HG02759 (cell line): ENCODE results near the gene ATXN1.

Experiments used
- ATAC-seq: cut with Tn5 transposase; IDR thresholded peaks from one replicate; pipeline ENCODE4 v1.9.1; 2021; ENCODE audit warnings: mild to moderate bottlenecking, moderate library complexity; ENCODE audit not compliant: unreplicated experiment

Gene ATXN1

DNA sequence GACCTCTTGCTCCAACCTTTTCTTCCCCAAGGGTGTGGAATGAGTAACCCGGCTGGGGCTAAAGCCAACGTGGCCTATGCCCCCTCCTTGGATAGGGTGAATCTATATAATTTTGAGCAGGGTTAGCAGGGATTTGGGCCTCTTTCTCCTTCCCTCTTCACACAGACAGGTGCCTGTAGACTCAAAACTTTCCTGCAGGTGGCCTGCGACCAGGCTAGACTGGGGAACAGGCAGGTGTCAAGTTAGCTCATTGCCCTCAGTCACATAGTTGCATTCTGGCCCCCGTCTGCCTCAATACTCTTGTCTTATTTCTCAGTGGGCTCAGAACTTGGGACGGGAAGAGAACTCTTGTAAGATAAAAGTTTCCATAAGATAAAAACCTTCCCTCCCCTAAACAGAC lies 243.0 kb downstream of the ATXN1 start:
- no peak for ATAC-seq

GRCh38 chr6:16514249-16514648 lies 247.0 kb downstream of the ATXN1 start:
- no peak for ATAC-seq

DNA sequence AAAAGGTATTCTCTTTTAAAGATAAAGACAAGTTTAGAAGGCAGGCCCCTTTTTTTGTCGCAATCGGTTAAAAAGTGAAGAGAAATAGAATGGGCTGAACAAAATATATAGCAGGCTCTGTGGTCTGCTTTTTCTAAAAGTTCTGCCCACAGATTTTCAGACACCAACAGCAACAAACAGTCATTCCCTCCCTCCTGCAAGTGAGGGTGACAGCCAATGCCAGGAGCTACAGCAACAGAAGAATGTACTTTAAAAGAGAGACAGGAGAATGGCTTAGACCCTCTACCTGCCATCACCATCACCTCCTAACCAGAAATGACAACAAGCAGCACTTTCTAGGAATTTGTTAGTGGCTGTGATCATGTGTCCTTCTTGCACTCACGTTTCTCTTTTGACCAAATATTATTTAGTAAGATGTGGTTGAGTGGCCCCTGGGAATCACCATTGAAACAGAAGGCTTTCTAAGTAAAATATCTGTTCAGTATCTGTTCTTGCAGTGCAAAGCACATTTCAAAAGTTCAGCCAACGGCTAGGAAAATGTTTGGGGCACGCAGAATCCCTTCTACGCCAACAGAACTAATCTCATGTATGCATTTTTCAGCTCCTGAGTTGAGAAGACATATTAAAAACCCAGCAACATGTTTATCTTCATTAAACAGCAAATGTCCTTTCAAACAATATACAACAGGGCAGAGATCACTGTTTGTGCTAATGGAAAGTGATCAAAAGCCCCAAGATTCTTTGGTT lies 248.5 kb downstream of the ATXN1 start:
- peak; percentile 26 for ATAC-seq

DNA sequence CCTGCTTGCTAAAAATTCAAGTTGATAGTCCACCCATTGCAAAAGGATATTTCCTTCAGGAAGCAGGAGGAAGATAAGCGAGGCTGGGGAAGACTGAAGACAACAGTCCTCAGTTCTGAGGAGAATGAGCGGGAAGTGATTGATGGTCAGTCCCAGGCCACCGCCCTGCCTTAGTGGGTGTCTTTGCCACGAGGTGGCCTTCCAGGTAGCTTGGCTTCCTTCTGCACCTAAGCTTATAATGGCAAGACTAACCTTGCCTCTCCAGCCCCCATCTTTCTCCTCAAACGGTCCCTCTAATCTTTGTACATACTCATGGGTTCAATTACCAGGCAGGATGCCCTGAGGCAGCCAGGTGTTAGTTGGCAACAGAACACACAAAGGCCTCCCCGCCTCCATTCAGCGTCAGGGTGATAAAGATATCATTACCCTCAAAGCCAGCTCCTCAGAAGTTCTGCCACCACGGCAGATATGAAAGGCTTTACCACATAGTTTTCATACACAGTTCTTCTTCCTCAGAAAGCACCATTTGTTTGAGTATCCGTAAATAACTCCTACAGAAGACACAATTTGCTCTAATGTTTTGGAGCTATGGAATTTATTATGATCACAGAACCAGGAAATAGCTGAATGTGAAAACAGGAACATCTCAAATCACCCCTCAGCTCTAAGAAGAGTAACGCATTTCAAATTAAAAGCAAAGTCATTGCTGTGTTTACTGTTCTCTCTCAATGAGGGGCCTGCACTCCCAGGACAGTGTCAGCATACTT lies 249.4 kb downstream of the ATXN1 start:
- peak; percentile 57 for ATAC-seq

- no peak for ATAC-seq
Measured at GRCh38 chr6:16511040-16511660, 250.1 kb downstream of the ATXN1 start.

DNA sequence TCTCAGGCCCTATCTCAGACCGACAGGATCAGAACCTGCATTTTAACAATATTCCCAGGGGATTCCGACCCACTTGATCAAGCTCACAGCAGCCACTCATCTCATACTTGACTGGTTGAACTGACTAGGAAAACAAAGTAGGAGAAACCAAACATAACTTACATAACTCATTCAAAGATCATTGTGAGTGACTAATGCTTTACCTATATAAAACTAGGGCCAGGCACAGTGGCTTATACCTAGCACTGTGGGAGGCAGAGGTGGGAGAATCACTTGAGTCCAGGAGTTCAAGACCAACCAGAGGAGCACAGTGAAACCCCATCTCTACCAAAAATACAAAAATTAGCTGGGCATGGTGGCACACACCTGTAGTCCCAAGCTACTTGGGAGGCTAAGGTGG lies 251.0 kb downstream of the ATXN1 start:
- ATAC-seq, result no peak

- ATAC-seq, result no peak
Measured at GRCh38 chr6:16508959-16509358, 252.3 kb downstream of the ATXN1 start.

DNA sequence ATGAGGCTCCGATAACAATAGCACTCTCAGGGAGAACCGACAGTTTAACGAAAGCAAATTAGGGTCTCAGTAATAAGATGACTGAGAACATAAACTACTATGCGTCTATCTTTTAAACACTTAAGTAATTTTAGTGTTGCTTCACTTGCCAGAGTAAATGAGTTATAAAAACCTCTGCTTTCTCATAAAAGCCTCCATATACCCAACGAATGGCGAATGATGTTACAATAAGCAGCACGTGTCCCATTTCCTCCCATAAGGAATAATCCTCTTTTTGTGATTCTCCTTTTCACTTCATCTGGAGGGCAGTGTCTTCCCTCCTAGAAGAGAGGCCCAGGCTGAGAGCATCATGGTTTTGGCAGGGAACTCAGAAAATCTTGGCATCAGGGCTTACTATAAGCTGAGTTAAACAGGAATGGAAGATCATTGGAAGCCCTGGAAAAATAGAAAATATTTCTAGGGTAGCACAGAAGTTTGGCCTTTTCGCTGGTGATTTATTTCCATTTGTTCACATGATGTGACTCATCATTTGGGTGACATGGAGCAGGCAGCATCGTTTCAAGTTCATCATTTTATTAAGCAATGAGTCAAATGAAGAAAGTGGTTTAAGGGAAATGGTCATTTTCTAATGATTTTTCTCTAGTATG lies 255.4 kb downstream of the ATXN1 start:
- ATAC-seq, result no peak

DNA sequence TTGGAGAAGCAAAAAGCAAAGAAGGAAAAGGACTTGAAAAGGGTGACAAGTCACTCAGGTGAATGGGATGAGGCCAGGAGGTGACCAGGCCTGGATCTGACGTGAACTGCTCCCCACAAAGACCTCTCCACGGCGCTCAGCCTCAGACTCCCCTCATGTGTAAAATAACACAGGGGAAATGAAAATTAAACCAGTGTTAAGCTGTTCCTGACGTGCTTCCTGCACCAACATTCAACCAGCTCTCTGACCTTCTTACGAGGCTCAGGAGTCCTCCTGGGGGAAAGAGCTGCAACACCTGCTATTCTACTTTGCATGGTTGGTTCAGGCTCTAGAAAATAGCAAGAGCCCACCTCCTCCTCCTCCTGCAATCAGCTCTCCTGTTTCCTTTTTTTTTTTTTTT lies 256.7 kb downstream of the ATXN1 start:
- ATAC-seq, result no peak

DNA sequence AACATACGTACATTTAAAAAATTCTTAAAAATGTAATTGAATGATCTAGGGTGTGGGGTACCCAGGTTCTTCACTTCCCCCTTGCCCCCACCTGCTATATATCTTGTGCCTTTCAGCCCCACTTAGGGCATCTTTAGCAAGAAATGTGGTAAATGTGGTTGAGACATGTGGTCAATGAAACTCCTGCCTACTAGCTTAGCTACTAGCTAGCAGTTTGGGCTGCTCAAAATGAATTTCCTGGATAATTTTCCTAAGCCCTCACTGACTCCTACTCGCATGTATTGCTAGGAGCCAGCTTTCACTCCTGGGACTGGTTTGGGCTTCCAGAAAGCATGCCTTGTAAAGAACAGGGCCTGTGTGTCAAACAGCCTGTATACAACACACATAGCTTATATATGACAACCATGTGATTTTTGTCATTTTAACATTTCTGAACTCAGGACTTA lies 257.3 kb downstream of the ATXN1 start:
- ATAC-seq, result peak; percentile 86

- no peak for ATAC-seq
Measured at GRCh38 chr6:16503241-16503775, 258.0 kb downstream of the ATXN1 start.

- no peak for ATAC-seq
Measured at GRCh38 chr6:16498957-16499356, 262.3 kb downstream of the ATXN1 start.

- ATAC-seq, result no peak
Measured at GRCh38 chr6:16498237-16498636, 263.0 kb downstream of the ATXN1 start.

DNA sequence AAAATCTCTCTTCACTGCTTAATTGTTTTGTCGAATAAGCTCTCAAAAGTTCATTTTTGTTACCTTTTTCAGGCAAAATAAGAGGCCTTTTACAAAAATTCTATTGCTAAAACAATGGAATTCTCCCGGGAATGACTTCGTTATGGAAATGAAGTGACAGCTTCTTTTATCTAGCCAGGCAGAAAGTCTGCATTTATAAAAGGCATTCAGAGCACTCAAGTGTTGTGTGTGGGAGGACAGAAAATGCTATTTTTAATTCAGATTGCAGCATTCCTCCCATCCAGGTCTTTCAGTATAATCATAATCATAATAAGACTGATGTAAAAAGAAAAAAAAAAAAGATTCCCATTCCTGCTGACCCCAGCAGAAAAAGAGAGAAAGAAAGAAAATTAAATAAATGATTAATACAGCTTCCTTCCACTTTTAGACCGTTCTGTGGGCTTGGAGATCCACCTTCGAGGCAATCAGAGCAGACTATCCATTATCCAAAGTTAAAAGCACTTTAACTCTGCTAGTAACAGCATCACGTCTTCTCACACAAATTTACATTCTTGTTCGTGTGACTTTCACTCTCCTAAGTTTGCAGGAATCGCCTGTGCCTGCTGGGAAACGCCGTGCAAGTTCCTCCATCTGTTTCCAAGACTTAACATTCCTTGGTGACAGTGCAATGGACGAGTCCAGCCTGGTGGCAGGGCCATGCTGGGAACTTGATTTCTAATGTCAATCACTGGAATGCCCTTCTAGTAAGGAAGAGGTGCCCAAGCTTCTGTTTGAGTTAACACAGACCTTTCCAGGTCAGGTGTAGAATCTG lies 264.1 kb downstream of the ATXN1 start:
- ATAC-seq, result no peak

- no peak for ATAC-seq
Measured at GRCh38 chr6:16496210-16496609, 265.1 kb downstream of the ATXN1 start.

DNA sequence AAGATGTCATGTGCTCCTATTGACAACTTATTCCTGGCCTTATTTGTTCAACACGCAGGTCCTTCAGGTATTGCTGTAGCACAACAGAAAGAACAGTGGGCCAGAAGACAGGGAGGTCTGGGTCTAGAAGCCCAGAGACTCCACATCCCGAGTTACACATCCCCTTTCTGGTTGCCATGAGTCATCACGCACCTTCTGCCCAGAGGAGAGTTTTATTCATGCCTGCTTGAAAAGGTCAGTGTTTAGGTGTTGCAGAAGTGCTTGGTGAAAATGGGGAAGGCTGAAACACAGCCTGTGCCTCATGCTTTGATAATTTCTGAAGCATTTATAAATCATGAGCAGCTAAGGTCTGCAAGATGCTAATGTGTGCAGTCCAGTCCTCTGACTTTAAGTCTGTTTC lies 266.5 kb downstream of the ATXN1 start:
- ATAC-seq, result peak; percentile 94

GRCh38 chr6:16493802-16494201 lies 267.5 kb downstream of the ATXN1 start:
- ATAC-seq, result no peak

DNA sequence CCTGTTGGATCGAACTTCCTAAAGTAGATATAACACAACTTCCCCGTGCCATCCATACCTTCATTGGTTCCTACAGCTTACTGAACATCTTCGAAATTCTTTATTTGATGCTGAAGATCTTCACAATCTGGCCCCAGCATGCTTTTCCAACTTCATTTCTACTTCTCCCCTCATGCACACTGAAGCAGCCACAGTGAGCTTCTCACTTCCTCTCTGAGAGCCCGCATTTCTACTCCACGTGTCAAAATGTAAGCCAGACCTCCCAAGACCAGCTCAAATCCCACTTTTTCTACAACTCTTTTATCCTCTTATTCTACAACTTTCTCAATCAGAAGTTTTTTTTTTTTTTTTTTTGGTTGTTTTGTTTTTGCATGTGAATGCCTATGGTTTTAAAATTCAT lies 268.1 kb downstream of the ATXN1 start:
- peak; percentile 38 for ATAC-seq

DNA sequence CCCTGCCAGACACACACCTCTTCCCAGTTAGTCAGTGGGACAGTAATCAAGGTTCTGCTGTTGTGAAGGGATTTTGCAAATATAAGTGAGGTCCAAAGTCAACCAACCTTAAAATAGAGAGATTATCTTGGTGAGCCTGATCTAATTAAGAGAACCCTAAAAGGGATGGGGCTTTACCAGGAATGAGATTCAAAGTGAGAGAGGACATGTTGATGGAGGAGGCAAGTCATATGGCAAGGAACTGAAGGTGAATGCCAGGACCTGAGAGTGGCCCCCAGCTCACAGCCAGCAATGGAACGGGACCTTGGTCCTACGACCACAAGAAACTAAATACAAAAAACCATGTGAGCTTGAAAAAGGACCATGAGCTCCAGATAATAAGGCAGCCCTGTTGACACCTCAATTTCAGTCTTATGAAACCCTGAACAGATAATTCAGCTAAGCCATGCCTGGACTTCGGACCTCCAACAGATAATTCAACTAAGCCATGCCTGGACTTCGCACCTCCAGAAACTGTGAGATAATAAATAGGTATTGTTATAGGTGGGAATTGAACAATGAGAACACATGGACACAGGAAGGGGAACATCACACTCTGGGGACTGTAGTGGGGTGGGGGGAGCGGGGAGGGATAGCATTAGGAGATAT lies 269.5 kb downstream of the ATXN1 start:
- ATAC-seq, result no peak

DNA sequence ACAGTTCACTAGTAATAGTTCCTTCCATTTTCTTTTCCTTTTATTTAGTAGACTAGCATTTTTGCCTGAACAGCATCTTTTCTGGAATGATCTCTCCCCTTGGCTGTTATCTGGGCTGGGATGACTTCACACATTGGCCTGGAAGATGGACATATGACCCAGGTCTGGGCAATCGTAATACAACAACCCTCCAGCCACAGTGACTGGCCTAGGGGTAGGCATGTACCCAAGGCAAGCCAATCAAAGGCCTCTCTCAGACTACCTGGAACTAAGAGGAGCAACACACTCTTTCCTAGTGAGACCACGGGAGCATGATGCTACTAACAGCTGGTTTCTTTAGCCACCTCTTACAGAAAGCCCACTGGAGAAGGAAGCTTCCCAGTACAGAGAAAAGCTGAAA lies 270.6 kb downstream of the ATXN1 start:
- ATAC-seq, result no peak
